Activated naive CD4-positive, alpha-beta T cell treated with anti-CD3 and anti-CD28 coated beads, Interleukin-2, amount 10 ng/mL, durations not matched to agents 7 days and 5 days (primary cell): ENCODE results near the gene ASPDH.
A peak's percentile ranks its signal among the peaks of the same experiment; 100 is the strongest.

ENCODE experiments used
- CTCF ChIA-PET: fragments of 350-600 bp; sonication (Branson Sonifier 250); formaldehyde crosslinking; loops from one replicate; lab custom pipeline; 2021; ENCODE audit warnings: antibody characterized with exemption; lab: Charles Lee
- DNase-seq: peaks from one replicate; pipeline ENCODE4 v3.0.0-alpha.2; 2020
- H3K27ac Mint-ChIP-seq: one replicate; pipeline ENCODE4 v1.8.0; 2021; ENCODE audit warnings: mild to moderate bottlenecking, moderate library complexity, mixed read lengths
- H3K27me3 Mint-ChIP-seq: one replicate; pipeline ENCODE4 v1.8.0; 2021; ENCODE audit warnings: mild to moderate bottlenecking, mixed read lengths
- H3K36me3 Mint-ChIP-seq: one replicate; pipeline ENCODE4 v1.8.0; 2021; ENCODE audit warnings: mixed read lengths
- H3K4me1 Mint-ChIP-seq: one replicate; pipeline ENCODE4 v1.8.0; 2021; ENCODE audit warnings: mixed read lengths
- H3K4me3 Mint-ChIP-seq: one replicate; pipeline ENCODE4 v1.8.0; 2021; ENCODE audit warnings: mild to moderate bottlenecking, moderate library complexity, mixed read lengths
- H3K9me3 Mint-ChIP-seq: one replicate; pipeline ENCODE4 v1.8.0; 2021; ENCODE audit warnings: mixed read lengths

The ASPDH gene

GRCh38 chr19:50513746-50514345 is at the start of gene ASPDH:
Gene ASPDH (minus strand): TSS chr19:50513913. CDS start chr19:50513823, 90 bp downstream.
- Mint-ChIP-seq H3K4me3 (peak within 1 kb of the TSS; percentile 30), H3K27ac (peak within 1 kb of the TSS; percentile 45), H3K36me3 (peaks cover 6% of the 10 kb centered on the region), H3K27me3 (peaks cover 55% of the 10 kb centered on the region), H3K4me1 (peaks cover 22% of the 10 kb centered on the region), H3K9me3 (no peaks in the 10 kb centered on the region)
- CTCF ChIA-PET: no interaction called here
- DNase-seq: no peak

- Mint-ChIP-seq H3K4me3 (no peak overlapping the region), H3K9me3 (no peaks in the 10 kb centered on the region), H3K36me3 (no peaks in the 10 kb centered on the region), H3K27ac (no peak overlapping the region), H3K4me1 (peaks cover 4% of the 10 kb centered on the region), H3K27me3 (peaks cover 70% of the 10 kb centered on the region)
- DNase-seq: no peak
- CTCF ChIA-PET: no interaction called here
Observed at GRCh38 chr19:50562996-50563395, 49.3 kb upstream of the ASPDH start.

GRCh38 chr19:50562329-50562728 is 48.6 kb upstream of the ASPDH start:
- no peaks in the 10 kb centered on the region for H3K36me3 Mint-ChIP-seq
- DNase-seq: no peak
- peaks cover 71% of the 10 kb centered on the region for H3K27me3 Mint-ChIP-seq
- H3K27ac Mint-ChIP-seq: no peak overlapping the region
- no peak overlapping the region for H3K4me3 Mint-ChIP-seq
- CTCF ChIA-PET: no interaction called here
- peaks cover 4% of the 10 kb centered on the region for H3K4me1 Mint-ChIP-seq
- H3K9me3 Mint-ChIP-seq: no peaks in the 10 kb centered on the region

- H3K27ac Mint-ChIP-seq: no peak overlapping the region
- H3K27me3 Mint-ChIP-seq: peaks cover 71% of the 10 kb centered on the region
- no peaks in the 10 kb centered on the region for H3K9me3 Mint-ChIP-seq
- peaks cover 10% of the 10 kb centered on the region for H3K4me1 Mint-ChIP-seq
- H3K4me3 Mint-ChIP-seq: no peak overlapping the region
- H3K36me3 Mint-ChIP-seq: no peaks in the 10 kb centered on the region
- CTCF ChIA-PET: interaction anchor here (0.6 kb wide), 1 partner anchor 14 kb away, joined by 3 read pairs; no protein-coding TSS in a partner anchor
- no peak for DNase-seq
Observed at GRCh38 chr19:50559636-50560035, 45.9 kb upstream of the ASPDH start.

GRCh38 chr19:50558449-50558848 is 44.7 kb upstream of the ASPDH start:
- no peak overlapping the region for H3K27ac Mint-ChIP-seq
- H3K36me3 Mint-ChIP-seq: no peaks in the 10 kb centered on the region
- H3K4me1 Mint-ChIP-seq: peaks cover 10% of the 10 kb centered on the region
- no peak overlapping the region for H3K4me3 Mint-ChIP-seq
- no peaks in the 10 kb centered on the region for H3K9me3 Mint-ChIP-seq
- no peak for DNase-seq
- CTCF ChIA-PET: interaction anchor here (0.5 to 1.4 kb wide), 3 partner anchors 11 to 223 kb away, joined by 3 to 5 read pairs (median 3); no protein-coding TSS in a partner anchor
- H3K27me3 Mint-ChIP-seq: peaks cover 71% of the 10 kb centered on the region

- Mint-ChIP-seq H3K4me3 (no peak overlapping the region), H3K27ac (no peak overlapping the region), H3K36me3 (no peaks in the 10 kb centered on the region), H3K27me3 (peaks cover 71% of the 10 kb centered on the region), H3K4me1 (peaks cover 10% of the 10 kb centered on the region), H3K9me3 (no peaks in the 10 kb centered on the region)
- no peak for DNase-seq
- CTCF ChIA-PET: interaction anchor here (1.0 to 1.4 kb wide), 2 partner anchors 11 to 199 kb away, joined by 3 to 5 read pairs; no protein-coding TSS in a partner anchor
Observed at GRCh38 chr19:50558039-50558438, 44.3 kb upstream of the ASPDH start.

GRCh38 chr19:50557009-50557613 is 43.4 kb upstream of the ASPDH start:
- H3K27me3 Mint-ChIP-seq: peaks cover 71% of the 10 kb centered on the region
- no peaks in the 10 kb centered on the region for H3K36me3 Mint-ChIP-seq
- no peaks in the 10 kb centered on the region for H3K9me3 Mint-ChIP-seq
- peaks cover 10% of the 10 kb centered on the region for H3K4me1 Mint-ChIP-seq
- CTCF ChIA-PET: interaction anchor here (0.5 to 4.1 kb wide), 9 partner anchors 8 to 200 kb away, joined by 3 to 36 read pairs (median 4); no protein-coding TSS in a partner anchor
- H3K4me3 Mint-ChIP-seq: no peak overlapping the region
- no peak overlapping the region for H3K27ac Mint-ChIP-seq
- DNase-seq: no peak

GRCh38 chr19:50556282-50557008 is 42.7 kb upstream of the ASPDH start:
- no peak overlapping the region for H3K27ac Mint-ChIP-seq
- CTCF ChIA-PET: interaction anchor here (0.5 to 4.1 kb wide), 14 partner anchors 8 to 366 kb away, joined by 3 to 36 read pairs (median 4); no protein-coding TSS in a partner anchor

GRCh38 chr19:50555450-50556281 is 42.0 kb upstream of the ASPDH start:
- no peaks in the 10 kb centered on the region for H3K36me3 Mint-ChIP-seq
- H3K9me3 Mint-ChIP-seq: no peaks in the 10 kb centered on the region
- DNase-seq: peak; percentile 9
- H3K4me3 Mint-ChIP-seq: peak overlapping the region; percentile 80
- H3K27me3 Mint-ChIP-seq: peaks cover 83% of the 10 kb centered on the region
- peaks cover 10% of the 10 kb centered on the region for H3K4me1 Mint-ChIP-seq
- H3K27ac Mint-ChIP-seq: no peak overlapping the region
- CTCF ChIA-PET: interaction anchor here (0.7 to 4.1 kb wide), 14 partner anchors 8 to 367 kb away, joined by 3 to 36 read pairs (median 4); no protein-coding TSS in a partner anchor

More at GRCh38 chr19:50556282-50557008, 42.7 kb upstream of the ASPDH start:
- Mint-ChIP-seq H3K4me1 (peaks cover 10% of the 10 kb centered on the region), H3K27me3 (peaks cover 75% of the 10 kb centered on the region), H3K36me3 (no peaks in the 10 kb centered on the region), H3K4me3 (peak overlapping the region; percentile 80), H3K9me3 (no peaks in the 10 kb centered on the region)
- peak; percentile 85 for DNase-seq

- CTCF ChIA-PET: interaction anchor here (1.4 to 4.1 kb wide), 5 partner anchors 11 to 367 kb away, joined by 3 to 36 read pairs (median 4); no protein-coding TSS in a partner anchor
- H3K27me3 Mint-ChIP-seq: peaks cover 89% of the 10 kb centered on the region
- no peaks in the 10 kb centered on the region for H3K36me3 Mint-ChIP-seq
- no peak overlapping the region for H3K4me3 Mint-ChIP-seq
- H3K27ac Mint-ChIP-seq: no peak overlapping the region
- H3K9me3 Mint-ChIP-seq: no peaks in the 10 kb centered on the region
- peaks cover 10% of the 10 kb centered on the region for H3K4me1 Mint-ChIP-seq
- DNase-seq: peak; percentile 18
Observed at GRCh38 chr19:50555033-50555432, 41.3 kb upstream of the ASPDH start.

- Mint-ChIP-seq H3K4me3 (no peak overlapping the region), H3K4me1 (peaks cover 10% of the 10 kb centered on the region), H3K27ac (no peak overlapping the region), H3K36me3 (no peaks in the 10 kb centered on the region), H3K27me3 (peaks cover 97% of the 10 kb centered on the region), H3K9me3 (no peaks in the 10 kb centered on the region)
- DNase-seq: peak; percentile 16
- CTCF ChIA-PET: interaction anchor here (1.9 to 4.1 kb wide), 2 partner anchors 10 to 16 kb away, joined by 4 to 36 read pairs; no protein-coding TSS in a partner anchor
Observed at GRCh38 chr19:50554212-50554611, 40.5 kb upstream of the ASPDH start.

GRCh38 chr19:50553134-50553703 is 39.5 kb upstream of the ASPDH start:
- peaks cover 10% of the 10 kb centered on the region for H3K4me1 Mint-ChIP-seq
- H3K4me3 Mint-ChIP-seq: no peak overlapping the region
- no peaks in the 10 kb centered on the region for H3K36me3 Mint-ChIP-seq
- H3K27me3 Mint-ChIP-seq: peaks cover 94% of the 10 kb centered on the region
- no peak overlapping the region for H3K27ac Mint-ChIP-seq
- peak; percentile 14 for DNase-seq
- CTCF ChIA-PET: no interaction called here
- H3K9me3 Mint-ChIP-seq: no peaks in the 10 kb centered on the region

GRCh38 chr19:50552540-50552939 is 38.8 kb upstream of the ASPDH start:
- no peaks in the 10 kb centered on the region for H3K36me3 Mint-ChIP-seq
- peaks cover 88% of the 10 kb centered on the region for H3K27me3 Mint-ChIP-seq
- H3K4me1 Mint-ChIP-seq: peaks cover 10% of the 10 kb centered on the region
- H3K4me3 Mint-ChIP-seq: no peak overlapping the region
- CTCF ChIA-PET: no interaction called here
- no peaks in the 10 kb centered on the region for H3K9me3 Mint-ChIP-seq
- H3K27ac Mint-ChIP-seq: no peak overlapping the region
- DNase-seq: no peak
